ENCODE measurements around the gene MCRS1.
"Not testable (repeated sequence)": the region's sequence is repeated elsewhere in the genome, so short reads cannot be mapped to it uniquely, and the experiment has no call there.

Gene MCRS1

GRCh38 chr12:49515266-49515665, 52.7 kb downstream of the MCRS1 start:
- DNase-seq (ENCODE audit: low read depth), result no peak

GRCh38 chr12:49512546-49512945, 55.4 kb downstream of the MCRS1 start:
- no peak for DNase-seq (ENCODE audit: low read depth)

GRCh38 chr12:49511410-49511809, 56.5 kb downstream of the MCRS1 start:
- DNase-seq (ENCODE audit: low read depth), result no peak

- not testable (repeated sequence) for DNase-seq (ENCODE audit: low read depth)
Observed at GRCh38 chr12:49509681-49510080, 58.3 kb downstream of the MCRS1 start.

All from activated T-cell treated with anti-CD3 and anti-CD28 coated beads for 1 hour (primary cell).